A549 treated with CORT108297 at 1 μM for 4 hours (cell line): Measurements from ENCODE around the gene SPINT3. TPM values are rescaled to one million over a fixed set of nuclear protein-coding genes. Genes with fewer than 3 reads are reported as not detected.

ENCODE experiments used
- total RNA-seq: library from RNA; stranded (reverse); fragments of 200-300 nt; extraction: Qiagen RNA extraction; gene quantifications from 5 replicates; pipeline ENCODE4 v1.2.3, GENCODE V29; 2022

The SPINT3 gene, protein sequence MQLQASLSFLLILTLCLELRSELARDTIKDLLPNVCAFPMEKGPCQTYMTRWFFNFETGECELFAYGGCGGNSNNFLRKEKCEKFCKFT
- total RNA-seq, result not detected in 5 replicates

GRCh38 chr20:45515147-45515913, at the start of gene SPINT3:
Gene SPINT3, minus strand, starts transcription at chr20:45515622. Its CDS starts 14 bp downstream, at chr20:45515608.

DNA sequence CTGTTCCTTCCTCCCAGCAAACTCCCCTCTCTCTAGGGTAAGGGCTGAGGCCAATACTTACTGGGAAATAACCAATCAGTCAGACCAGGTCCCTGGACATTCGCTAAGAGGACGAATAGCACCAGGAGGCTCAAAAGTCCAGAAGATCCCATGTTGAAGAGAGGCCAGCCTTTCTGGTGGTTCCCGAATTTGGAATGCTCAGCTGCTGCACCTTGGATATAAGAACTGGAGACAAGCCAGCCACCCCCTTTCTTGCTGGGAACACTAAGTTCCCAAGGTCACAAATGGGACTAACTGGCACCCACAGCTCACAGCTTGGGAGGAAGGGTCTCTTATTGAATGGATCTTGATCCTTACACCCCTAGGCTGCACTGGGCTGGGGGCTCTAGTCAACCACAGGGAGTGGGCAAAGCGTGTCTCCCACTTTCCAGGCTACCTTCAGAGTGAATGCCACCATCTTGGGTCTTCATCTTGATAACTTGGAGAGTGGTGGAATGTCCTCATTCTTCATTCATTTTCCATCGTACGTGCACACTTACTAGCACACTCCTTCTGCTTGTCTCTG, 31.9 kb upstream of the SPINT3 start, which contains the start of gene EPPIN:
Gene EPPIN (minus strand): TSS at position 196 of the 565 bp plus-strand sequence. CDS start 44 bp downstream, at position 152.

DNA sequence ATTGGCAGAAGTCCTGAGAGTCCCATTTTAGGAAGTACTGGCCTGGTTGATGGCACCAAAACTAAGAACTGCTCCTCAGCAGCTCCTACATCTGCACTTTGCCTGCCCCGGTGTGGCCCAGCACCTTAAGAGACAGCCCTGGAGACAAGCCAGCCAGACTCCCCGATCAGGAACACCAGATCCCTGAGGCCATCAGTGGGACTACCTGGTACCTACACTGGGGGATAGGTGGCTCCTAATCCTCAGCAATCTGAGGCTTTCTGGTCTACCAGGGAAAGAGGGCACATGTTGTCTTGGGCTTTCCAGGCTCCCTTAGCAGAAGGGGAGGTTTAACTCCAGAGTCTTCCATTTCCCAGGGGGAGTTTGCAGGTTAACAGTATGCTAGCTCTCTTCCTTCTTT, 24.0 kb upstream of the SPINT3 start, which contains the start of gene WFDC6:
Gene WFDC6 (minus strand): TSS at position 101 of the 400 bp plus-strand sequence. CDS start 75 bp downstream, at position 26.

DNA sequence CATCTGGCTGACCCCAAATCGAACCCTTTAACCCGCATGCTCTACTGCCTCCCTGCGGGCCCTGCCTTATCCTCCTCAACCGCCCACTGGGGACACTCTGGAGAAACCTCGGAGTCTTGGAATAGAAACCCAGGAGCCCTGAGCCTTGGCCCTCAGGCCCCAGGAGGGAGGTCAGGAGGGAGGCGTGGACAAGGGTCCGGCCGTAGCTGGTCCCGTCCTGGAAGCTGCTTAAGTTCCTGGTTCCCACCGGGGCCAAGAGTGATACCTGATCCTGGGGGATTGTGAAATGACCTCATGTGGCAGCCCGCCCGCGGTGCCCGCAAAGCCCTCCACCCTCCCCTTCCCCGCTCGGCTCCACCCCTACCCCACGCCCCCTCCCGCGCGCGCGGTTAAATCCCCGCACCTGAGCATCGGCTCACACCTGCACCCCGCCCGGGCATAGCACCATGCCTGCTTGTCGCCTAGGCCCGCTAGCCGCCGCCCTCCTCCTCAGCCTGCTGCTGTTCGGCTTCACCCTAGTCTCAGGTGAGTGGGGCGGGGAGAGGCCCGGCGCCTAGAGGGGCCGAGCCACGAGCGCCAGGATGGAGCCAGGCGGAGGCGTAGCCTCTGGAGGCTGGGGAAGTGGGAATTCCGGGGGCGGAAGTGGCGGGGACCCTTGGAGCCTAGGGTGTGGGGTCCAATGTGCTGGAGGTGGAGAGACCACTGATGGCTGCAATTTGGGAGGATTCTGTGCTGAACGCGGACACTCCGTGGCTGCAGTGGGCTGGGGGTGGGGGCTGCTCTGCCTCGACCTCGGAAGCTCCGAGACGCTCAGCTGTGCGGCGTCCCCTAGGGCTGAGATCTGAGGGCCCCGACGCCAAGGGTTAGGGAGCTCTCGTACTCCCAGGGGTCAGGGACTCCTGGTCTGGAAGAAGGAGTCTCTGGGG, 45.8 kb downstream of the SPINT3 start, which contains the start of gene WFDC2:
Gene WFDC2 (plus strand): TSS at position 418 of the 926 bp plus-strand sequence. CDS start 29 bp downstream, at position 447.

Other genes with a start within 250 kb of the SPINT3 start
- gene RBPJL, start 208.8 kb downstream of the SPINT3 start, total RNA-seq, result not detected in 5 replicates
- 0.06 to 0.14 TPM (median 0.12 TPM) in 5 replicates for gene MATN4, start 207.3 kb downstream of the SPINT3 start, total RNA-seq
- gene SDC4, start 167.2 kb downstream of the SPINT3 start, total RNA-seq, result 106 to 130 TPM (median 122 TPM) in 5 replicates
- 27.4 to 37.0 TPM (median 33.8 TPM) in 5 replicates for gene SYS1, start 152.5 kb downstream of the SPINT3 start, total RNA-seq
- not detected in 5 replicates for gene TP53TG5, start 137.3 kb downstream of the SPINT3 start, total RNA-seq
- 22.6 to 29.6 TPM (median 26.6 TPM) in 5 replicates for gene DBNDD2, start 107.3 kb downstream of the SPINT3 start, total RNA-seq
- 85.4 to 103 TPM (median 97.4 TPM) in 5 replicates for gene PIGT, start 99.5 kb downstream of the SPINT3 start, total RNA-seq
- 0.20 to 0.23 TPM in 2 of 5 replicates, not detected in the others for gene WFDC2, start 45.9 kb downstream of the SPINT3 start, total RNA-seq
- not detected in 5 replicates for gene WFDC6, start 23.9 kb upstream of the SPINT3 start, total RNA-seq
- gene EPPIN, start 31.8 kb upstream of the SPINT3 start, total RNA-seq, result not detected in 5 replicates
- not detected in 5 replicates for gene WFDC8, start 63.7 kb upstream of the SPINT3 start, total RNA-seq
- gene WFDC10A, start 114.1 kb upstream of the SPINT3 start, total RNA-seq, result not detected in 5 replicates
- gene WFDC9, start 115.7 kb upstream of the SPINT3 start, total RNA-seq, result not detected in 5 replicates
- not detected in 5 replicates for gene WFDC11, start 154.6 kb upstream of the SPINT3 start, total RNA-seq
- not detected in 5 replicates for gene WFDC13, start 186.4 kb upstream of the SPINT3 start, total RNA-seq
- gene WFDC10B, start 189.4 kb upstream of the SPINT3 start, total RNA-seq, result not detected in 5 replicates
- gene SPINT4, start 206.7 kb upstream of the SPINT3 start, total RNA-seq, result not detected in 5 replicates